Measurements from ENCODE around the gene IL19. TPM values are rescaled to one million over a fixed set of nuclear protein-coding genes. Genes with fewer than 3 reads are reported as not detected.

Gene IL19
- polyA plus RNA-seq, 1 of the 3 experiments (the other 2 are of a cell fraction): not detected

DNA sequence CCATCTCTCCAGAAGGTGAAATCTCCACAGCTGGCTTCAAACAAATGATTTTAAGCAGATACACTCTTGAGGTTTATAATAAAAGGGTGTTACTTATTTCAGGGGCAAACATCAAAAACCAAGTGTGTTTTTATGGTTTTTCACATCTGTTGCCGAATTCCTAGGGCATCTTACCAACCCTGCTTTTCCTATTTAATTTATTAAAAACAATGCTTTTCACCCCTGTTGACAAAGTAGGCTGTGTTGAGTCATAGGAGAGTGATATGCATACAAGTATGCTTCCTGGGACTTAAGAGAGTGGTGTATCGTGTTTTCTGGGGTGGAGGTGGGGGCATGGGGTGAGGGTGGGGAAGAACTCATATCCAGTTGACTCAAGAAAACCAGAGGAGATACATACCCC lies 65.5 kb downstream of the IL19 start:
- no peak overlapping the region for H2AFZ ChIP-seq (ENCODE audit: low read depth)
- H3K9me3 ChIP-seq: no peaks in the 10 kb centered on the region
- no peaks in the 10 kb centered on the region for H3K79me2 ChIP-seq (ENCODE audit: insufficient read depth)
- no peak overlapping the region for H3K27ac ChIP-seq (ENCODE audit: low read depth in 2 of 2, low read length in 1 of 2)
- WGBS (ENCODE audit: low lambda C conversion rate): 37% methylated on average over 2 of the region's 2 CpGs
- CTCF ChIA-PET: interaction anchor here (1.4 kb wide), 1 partner anchor 242 kb away, joined by 3 read pairs; no protein-coding TSS in a partner anchor
- no peaks in the 10 kb centered on the region; a peak in 1 of 4 replicates for H3K4me1 ChIP-seq (ENCODE audit: control insufficient read depth in 1 of 2, insufficient read depth in 2 of 2, low read depth in 1 of 2, low read length in 1 of 2)
- no peaks in the 10 kb centered on the region for H3K36me3 ChIP-seq (replicated peaks in 1 of 2; ENCODE audit: control insufficient read depth in 1 of 2, insufficient read depth in 2 of 2, low read length in 1 of 2)
- no peaks in the 10 kb centered on the region for H3K9me2 ChIP-seq
- no peaks in the 10 kb centered on the region for H4K20me1 ChIP-seq (ENCODE audit: insufficient read depth)
- DNase-seq: no peak
- H3K27me3 ChIP-seq (ENCODE audit: insufficient read depth): no peaks in the 10 kb centered on the region
- no peak overlapping the region for H3K4me2 ChIP-seq
- POLR2A ChIA-PET: no interaction called here
- H3K9ac ChIP-seq: no peak overlapping the region
- H3K4me3 ChIP-seq (ENCODE audit: low read depth in 2 of 2, low read length in 1 of 2): no peak overlapping the region
- H3F3A ChIP-seq (replicated peaks; ENCODE audit: insufficient read depth): no peaks in the 10 kb centered on the region
- TF ChIP-seq SMC3 (IDR thresholded peaks at IDR 0.05; ENCODE audit: low read depth, low read length) (no peak), POLR2AphosphoS5 (IDR thresholded peaks at IDR 0.05; ENCODE audit: low read depth, low read length) (no peak), FOXJ3 (CRISPR knock-in tag; IDR thresholded peaks at IDR 0.05) (no peak), MEF2A (IDR thresholded peaks at IDR 0.05; ENCODE audit: borderline replicate concordance, low read depth) (no peak), SIN3A (IDR thresholded peaks at IDR 0.05; ENCODE audit: borderline replicate concordance, low read depth, low read length) (no peak), YY1 (IDR thresholded peaks at IDR 0.05; ENCODE audit: low read depth) (no peak), TAF1 (IDR thresholded peaks at IDR 0.05; ENCODE audit: borderline replicate concordance, low read depth, low read length) (no peak), TEAD4 (IDR thresholded peaks at IDR 0.05; ENCODE audit: borderline replicate concordance, insufficient read depth) (no peak), MXI1 (IDR thresholded peaks at IDR 0.05; ENCODE audit: low read depth, low read length) (no peak), FOSL2 (IDR thresholded peaks at IDR 0.05; ENCODE audit: borderline replicate concordance, low read depth) (no peak), GATA2 (CRISPR knock-in tag; IDR thresholded peaks at IDR 0.05) (no peak), GABPA (IDR thresholded peaks at IDR 0.05; ENCODE audit: low read depth) (no peak), NRF1 (IDR thresholded peaks at IDR 0.05; ENCODE audit: low read depth, low read length) (no peak)
- TF ChIP-seq, protein P1, sequence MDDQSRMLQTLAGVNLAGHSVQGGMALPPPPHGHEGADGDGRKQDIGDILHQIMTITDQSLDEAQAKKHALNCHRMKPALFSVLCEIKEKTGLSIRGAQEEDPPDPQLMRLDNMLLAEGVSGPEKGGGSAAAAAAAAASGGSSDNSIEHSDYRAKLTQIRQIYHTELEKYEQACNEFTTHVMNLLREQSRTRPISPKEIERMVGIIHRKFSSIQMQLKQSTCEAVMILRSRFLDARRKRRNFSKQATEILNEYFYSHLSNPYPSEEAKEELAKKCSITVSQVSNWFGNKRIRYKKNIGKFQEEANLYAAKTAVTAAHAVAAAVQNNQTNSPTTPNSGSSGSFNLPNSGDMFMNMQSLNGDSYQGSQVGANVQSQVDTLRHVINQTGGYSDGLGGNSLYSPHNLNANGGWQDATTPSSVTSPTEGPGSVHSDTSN (IDR thresholded peaks at IDR 0.05): no peak
- TF ChIP-seq, protein P2, sequence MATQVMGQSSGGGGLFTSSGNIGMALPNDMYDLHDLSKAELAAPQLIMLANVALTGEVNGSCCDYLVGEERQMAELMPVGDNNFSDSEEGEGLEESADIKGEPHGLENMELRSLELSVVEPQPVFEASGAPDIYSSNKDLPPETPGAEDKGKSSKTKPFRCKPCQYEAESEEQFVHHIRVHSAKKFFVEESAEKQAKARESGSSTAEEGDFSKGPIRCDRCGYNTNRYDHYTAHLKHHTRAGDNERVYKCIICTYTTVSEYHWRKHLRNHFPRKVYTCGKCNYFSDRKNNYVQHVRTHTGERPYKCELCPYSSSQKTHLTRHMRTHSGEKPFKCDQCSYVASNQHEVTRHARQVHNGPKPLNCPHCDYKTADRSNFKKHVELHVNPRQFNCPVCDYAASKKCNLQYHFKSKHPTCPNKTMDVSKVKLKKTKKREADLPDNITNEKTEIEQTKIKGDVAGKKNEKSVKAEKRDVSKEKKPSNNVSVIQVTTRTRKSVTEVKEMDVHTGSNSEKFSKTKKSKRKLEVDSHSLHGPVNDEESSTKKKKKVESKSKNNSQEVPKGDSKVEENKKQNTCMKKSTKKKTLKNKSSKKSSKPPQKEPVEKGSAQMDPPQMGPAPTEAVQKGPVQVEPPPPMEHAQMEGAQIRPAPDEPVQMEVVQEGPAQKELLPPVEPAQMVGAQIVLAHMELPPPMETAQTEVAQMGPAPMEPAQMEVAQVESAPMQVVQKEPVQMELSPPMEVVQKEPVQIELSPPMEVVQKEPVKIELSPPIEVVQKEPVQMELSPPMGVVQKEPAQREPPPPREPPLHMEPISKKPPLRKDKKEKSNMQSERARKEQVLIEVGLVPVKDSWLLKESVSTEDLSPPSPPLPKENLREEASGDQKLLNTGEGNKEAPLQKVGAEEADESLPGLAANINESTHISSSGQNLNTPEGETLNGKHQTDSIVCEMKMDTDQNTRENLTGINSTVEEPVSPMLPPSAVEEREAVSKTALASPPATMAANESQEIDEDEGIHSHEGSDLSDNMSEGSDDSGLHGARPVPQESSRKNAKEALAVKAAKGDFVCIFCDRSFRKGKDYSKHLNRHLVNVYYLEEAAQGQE (IDR thresholded peaks at IDR 0.05; ENCODE audit: low read depth, low read length): no peak
- TF ChIP-seq, protein P3, sequence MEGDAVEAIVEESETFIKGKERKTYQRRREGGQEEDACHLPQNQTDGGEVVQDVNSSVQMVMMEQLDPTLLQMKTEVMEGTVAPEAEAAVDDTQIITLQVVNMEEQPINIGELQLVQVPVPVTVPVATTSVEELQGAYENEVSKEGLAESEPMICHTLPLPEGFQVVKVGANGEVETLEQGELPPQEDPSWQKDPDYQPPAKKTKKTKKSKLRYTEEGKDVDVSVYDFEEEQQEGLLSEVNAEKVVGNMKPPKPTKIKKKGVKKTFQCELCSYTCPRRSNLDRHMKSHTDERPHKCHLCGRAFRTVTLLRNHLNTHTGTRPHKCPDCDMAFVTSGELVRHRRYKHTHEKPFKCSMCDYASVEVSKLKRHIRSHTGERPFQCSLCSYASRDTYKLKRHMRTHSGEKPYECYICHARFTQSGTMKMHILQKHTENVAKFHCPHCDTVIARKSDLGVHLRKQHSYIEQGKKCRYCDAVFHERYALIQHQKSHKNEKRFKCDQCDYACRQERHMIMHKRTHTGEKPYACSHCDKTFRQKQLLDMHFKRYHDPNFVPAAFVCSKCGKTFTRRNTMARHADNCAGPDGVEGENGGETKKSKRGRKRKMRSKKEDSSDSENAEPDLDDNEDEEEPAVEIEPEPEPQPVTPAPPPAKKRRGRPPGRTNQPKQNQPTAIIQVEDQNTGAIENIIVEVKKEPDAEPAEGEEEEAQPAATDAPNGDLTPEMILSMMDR (IDR thresholded peaks at IDR 0.05): no peak
